Measurements from ENCODE around the gene VANGL2.
A peak's percentile ranks its signal among the peaks of the same experiment; 100 is the strongest.
"Not testable (repeated sequence)": the region's sequence is repeated elsewhere in the genome, so short reads cannot be mapped to it uniquely, and the experiment has no call there.

The VANGL2 gene

DNA sequence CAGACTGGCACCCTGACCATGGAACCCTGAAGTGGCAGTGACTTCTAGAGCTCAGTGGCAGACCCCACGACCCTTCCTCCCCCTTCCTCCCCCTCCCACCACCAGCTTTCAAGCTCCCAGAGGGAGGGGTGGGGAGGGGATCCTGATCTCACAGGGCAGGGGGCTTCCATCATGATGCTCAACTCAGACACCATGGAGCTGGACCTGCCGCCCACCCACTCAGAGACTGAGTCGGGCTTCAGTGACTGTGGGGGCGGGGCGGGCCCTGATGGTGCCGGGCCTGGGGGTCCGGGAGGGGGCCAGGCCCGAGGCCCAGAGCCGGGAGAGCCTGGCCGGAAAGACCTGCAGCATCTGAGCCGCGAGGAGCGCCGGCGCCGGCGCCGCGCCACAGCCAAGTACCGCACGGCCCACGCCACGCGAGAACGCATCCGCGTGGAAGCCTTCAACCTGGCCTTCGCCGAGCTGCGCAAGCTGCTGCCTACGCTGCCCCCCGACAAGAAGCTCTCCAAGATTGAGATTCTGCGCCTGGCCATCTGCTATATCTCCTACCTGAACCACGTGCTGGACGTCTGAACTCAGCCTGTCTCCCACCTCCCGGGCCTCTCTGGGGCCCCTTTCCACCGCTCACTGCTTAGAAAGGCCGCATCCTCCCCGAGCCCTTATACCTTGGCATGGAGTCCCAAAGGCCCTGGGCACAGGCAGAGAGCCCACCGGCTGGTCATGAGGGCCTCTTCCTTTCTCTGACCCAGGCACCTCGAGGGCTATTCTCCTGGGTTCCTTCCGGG lies 29.6 kb upstream of the VANGL2 start:
- no peak for DNase-seq

DNA sequence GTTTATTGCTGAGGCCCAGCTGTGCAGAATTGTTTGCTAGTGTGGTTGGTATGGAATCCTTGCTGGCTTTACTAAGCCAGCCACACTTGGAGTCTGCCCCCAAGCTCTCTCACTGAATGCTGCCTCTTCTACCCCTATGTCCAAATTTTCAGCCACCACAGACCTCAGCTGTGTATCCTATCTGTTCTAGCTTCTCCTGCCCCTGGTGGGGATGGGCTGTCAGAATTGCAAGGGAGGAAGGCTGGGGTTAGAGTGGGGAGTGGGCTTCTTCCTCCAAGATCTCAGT lies 29.1 kb upstream of the VANGL2 start:
- no peak for DNase-seq

DNA sequence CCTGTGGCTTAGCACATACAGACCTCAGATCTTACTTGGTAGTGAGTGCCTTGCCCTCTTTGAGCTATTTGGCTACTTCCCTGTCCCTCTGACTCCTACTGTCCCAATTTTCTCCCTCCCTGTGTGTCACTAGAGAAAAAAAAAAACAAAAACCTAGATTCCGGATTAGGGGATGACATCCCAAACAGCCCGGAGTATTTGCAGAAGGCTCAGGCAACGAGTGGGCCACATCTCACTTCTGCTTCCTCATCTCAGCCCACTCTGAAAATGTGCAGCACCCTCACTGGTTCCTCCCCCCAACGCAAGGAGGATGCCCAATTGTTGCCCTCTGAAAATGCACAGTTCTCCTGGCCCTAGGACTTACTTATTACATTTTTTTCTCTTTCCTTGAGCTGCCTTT lies 28.6 kb upstream of the VANGL2 start:
- DNase-seq: no peak

DNA sequence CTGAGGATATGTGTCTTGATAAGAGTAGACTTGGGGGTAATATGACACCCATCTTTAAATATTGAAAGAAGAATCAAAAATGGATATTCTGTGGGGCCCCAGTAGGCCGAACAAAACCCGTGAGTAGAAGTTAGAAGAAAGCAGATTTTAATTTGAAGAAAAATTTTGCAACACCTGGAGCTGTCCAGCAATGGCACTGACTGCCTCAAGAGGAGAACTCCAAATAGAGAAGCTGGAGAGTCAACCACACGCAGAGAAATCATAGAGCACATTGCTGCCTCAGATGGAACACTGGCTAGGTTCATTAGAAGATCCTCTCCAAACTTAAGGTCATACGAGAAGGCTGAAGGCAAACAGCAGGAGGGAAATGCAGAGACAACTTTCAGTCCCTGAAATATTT lies 26.7 kb upstream of the VANGL2 start:
- DNase-seq: no peak

DNA sequence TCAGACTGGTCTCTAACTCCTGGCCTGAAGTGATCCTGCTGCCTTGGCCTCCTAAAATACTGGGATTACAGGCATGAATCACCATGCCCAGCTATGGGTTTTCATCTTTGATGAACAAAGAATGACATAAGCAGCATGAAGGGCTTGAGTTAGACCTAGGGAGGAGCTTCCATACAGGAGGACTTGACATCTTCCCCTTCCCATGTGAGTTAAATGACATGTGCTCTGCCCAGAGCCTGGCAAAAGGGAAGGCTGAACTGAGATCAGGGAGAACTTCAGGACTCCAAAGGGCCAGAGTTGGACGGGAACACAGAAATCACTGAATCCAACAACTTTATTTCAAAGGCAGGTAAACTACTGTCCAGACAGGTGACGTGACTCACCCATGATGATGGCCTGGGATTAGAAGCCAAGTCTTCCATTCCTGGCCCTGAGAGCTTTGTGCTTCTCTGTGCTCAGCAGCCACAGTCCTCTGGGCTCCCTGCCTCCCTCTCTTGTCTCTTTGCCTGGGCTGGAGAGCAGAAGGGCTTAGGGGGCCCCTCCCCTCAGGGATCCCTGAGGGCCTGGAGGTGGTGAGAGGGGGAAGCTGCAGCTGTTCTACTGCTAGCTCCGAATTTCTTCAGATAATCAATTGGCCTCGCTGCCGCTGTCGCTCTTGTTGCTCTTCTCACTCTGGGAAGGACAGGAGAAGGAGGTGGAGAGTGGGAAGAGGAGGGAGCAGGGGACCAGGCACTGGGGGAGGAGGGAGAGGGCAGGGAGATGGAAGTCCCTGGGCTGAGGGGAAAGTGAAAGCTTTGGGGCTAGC lies 25.9 kb upstream of the VANGL2 start:
- DNase-seq: no peak

DNA sequence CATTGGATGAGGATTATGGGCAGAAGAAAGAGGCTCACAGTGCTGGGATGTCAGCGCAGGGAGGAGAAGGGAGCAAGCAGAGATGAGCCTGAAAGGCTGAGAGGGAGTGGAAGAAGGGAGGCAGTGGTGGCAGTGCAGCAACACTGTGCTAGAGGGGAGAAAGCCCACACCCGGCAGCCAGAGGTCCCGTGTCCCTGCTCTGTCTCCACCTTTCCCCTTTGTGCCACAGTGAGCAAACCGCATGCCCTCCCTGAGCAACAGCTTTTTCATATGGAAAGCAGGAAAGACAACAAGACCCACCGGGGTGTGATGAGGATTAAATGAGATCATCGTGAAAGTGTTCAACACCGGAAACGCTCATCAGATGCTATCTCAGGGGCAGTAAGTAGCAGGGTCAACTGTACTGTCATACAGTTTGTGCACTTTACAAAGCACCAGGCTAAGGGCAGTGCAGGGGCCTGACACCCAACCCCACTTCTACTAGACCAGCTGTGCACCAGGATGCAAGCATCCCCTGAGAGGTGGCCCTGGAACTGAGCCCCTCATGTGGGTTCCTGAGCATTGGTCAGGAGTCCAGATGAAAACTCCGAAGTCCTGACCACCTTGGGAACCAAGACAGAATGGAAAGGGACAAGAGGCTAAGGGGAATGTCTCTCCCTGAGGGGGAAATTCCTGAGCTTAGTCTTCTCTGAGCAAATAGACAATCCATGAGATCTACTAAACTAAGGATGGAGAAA lies 24.4 kb upstream of the VANGL2 start:
- DNase-seq: no peak

DNA sequence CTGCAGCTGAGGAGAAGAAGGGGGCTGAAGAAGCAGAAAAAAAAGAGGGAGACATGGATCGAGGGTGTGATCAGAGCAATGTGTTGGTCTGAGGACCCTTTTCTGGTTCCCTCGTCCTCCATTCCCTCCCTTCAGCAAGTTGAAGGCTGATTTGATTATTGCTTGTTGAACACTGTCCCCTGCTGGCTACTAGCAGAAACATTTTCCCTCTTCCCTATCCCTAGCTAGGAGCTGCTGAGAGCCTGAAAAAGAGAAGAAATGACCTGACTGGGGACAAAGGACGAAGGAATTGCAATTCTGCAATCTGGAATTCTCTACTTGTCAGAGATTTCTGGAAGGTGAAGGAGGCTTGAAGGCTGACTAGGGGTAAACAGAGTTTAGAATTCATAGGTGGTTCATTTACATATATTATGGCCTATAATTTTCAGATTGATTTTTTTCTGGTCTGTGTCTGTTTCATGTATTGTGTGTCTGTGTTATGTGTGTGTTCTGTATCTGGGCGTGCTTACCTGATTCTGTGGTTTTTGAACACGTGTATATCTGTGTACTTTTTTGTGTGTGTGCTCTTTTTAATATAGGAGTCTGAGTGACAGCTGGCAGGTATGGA lies 23.7 kb upstream of the VANGL2 start:
- DNase-seq: peak; percentile 21

DNA sequence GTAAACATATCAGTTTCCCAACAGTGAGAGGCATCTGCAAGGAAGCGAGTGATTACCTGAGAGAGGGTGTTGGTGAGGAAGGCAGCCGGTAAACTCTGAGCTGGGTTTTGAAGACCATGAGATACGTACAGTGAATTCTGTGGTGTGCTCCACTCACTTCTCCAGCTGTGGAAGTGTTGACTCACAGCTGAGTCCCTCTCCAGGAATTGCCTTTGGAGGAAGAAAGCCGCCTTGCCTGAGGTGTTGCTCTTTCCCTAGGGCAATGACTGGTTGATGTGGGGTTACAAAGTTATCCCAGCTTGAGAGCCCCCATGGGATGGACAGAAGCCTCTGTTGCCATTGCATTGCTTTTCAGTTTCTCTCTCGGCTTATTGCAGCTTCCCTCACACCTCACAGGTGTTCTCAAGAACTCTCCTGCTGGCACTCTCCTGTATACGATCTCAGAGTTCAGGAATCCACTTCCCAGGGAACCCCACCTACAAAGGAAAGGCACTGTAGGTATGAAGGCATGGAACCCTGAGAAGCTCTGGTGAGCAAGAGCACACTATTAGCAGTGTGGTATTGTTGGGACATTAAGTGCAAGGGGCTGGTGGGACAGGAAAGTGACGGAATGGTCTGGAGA lies 22.7 kb upstream of the VANGL2 start:
- DNase-seq: no peak

DNA sequence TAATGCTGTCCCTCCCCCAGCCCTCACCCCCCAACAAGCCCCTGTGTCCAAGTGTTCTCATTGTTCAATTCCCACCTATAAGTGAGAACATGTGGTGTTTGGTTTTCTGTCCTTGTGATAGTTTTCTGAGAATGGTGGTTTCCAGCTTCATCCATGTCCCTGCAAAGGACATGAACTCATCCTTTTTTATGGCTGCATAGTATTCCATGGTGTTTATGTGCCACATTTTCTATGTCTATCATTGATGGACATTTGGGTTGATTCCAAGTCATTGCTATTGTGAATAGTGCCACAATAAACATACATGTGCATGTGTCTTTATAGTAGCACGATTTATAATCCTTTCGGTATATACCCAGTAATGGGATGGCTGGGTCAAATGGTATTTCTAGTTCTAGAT lies 15.6 kb upstream of the VANGL2 start:
- not testable (repeated sequence) for DNase-seq

DNA sequence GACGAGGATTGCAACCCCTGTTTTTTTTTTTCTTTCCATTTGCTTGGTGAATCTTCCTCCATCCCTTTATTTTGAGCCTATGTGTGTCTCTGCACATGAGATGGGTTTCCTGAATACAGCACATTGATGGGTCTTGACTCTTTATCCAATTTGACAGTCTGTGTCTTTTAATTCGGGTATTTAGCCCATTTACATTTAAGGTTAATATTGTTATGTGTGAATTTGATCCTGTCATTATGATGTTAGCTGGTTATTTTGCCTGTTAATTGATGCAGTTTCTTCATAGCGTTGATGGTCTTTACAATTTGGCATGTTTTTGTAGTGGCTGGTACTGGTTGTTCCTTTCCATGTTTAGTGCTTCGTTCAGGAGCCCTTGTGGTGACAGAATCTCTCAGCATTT lies 12.0 kb upstream of the VANGL2 start:
- DNase-seq: not testable (repeated sequence)

DNA sequence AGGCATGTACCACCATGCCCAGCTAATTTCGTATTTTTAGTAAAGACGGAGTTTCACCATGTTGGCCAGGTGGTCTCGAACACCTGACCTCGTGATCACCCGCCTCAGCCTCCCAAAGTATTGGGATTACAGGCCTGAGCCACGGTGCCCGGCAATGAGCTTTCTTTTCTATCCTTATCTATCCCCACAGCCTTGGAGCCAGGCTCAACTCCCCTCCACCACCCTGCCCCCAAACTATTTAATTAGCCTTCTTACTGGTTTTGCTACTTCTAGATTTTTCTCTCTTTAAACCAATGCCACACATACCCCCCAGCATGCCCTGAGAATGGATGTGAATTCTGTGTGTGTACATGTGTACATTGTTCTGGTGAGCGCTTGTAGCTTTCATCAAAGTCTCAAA lies 5.7 kb upstream of the VANGL2 start:
- no peak for DNase-seq

DNA sequence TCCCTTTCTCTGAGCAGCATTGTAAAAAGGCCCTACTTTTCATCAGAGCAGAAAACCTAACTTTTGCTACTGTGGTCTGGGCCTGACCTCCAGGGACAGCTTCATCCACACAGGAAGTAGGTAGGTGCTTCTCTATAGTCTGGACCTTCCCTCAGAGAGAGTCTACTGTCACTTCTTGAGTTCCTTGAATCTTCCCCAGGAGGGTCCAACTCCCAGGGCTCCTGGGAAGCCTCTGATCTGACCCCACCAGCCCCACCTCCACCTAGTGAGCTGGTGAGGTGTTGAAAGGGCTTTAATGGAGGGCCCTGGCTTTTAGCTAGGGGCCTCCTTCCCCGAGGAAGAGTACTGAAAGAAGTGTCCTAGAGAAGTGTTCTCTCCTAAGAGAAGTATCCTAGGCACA lies 2.7 kb upstream of the VANGL2 start:
- DNase-seq: no peak

DNA sequence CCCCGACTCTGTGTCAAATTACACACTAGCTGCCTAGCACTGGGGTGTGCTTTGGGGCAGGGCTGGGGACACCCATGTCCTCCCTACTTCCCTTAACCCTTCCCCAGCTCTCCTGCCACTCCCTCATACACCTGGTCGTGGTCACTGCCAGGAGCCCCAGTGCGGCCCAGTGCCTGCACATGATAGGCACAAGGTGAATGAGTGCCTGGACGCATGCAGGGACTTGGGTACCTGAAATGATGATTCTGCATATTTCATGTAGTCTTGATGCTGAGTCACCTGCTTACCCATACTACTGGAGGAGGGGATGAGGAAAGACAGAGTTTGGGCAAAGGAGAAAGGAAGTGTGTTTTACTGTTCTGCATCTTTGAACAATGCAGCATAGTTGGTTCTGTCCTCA lies 1.5 kb upstream of the VANGL2 start:
- no peak for DNase-seq

DNA sequence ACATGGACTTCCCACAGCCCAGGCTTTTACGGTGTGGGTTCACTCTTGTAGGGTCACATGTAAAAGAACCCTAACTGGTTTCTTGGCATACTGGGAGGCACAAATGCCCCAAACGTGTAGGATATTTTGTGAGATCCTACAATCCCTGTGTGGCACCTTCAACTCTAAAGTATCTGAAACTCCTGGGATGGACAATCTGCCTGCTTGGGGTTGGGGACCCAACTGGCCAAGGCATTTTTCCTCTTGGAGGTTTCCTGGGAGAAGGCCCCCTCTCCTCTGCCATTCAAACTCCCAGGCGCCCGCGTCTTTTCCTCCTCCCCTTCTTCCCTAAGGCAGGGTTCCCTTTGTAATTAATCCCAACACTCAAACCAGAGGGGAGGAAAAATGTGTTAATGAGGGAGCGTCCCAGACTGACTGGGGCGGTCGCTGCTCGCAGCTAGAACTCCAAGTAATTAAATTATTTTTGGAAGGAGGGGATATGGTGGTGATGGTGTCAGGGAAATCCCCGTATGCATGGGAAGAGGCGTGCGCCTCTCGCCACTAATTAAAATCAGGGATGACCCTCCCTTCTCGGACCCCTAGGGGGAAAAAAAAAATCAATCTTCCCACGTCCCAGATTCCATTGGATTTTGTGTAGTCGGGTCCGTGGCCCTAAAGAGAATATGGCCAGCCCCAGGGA lies 681 bp upstream of the VANGL2 start:
- no peak for DNase-seq

DNA sequence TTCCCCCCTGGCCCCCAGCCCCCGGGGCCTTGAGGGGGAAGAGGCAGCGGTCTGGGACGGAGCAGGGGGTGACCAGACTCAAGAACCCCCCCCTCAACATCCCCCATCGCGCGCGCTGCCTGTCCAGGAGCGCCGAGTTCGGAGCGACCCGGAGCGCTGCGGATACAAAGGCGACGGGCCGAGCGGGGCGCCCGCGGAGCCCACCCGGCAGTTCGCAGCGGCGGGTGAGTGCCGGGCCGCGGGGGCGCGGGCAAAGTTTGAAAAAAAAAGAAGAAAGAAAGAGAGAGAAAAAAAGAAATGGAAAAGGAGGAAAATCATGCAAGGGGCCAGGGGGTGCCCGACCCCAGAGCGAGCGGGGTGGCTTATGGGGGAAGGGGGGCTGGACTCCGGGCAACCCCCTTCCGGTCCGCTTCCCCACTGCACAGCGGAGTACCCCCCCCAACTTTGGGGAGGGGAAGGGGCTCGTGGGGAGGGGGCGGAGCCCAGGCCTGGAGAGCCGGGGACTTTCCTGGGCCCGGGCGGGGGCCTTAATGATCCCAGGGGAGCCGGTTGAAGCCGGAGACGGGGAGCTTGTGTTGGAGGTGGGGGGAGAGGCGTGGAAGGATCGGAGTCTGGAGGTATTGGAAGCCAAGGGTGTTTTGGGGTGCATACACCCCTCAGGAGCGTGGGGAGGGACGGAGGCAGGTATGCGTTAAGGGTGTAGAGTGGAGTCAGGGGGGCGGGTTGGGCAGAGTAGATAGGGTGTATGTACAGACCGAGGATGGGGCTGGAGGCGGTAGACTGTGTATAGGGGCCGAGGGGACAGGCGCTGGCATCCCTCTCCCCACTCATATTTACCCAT lies 502 bp downstream of the VANGL2 start:
- DNase-seq: no peak

DNA sequence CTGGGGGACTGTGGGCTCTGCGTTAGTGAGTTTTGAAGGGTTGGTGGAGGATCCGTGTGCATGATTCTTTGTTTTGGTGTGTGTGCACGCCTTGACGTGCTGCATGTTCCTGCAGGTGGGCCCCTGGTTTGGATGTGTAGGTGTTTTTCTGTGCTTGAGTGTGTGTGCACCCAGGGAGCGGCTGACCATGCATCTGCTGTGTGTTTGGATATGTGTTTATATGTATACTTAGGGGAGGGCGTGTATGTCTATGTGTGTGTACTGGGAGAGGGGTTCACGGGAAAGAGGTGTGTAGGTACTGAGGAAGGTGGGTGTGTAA lies 1.1 kb downstream of the VANGL2 start:
- no peak for DNase-seq

DNA sequence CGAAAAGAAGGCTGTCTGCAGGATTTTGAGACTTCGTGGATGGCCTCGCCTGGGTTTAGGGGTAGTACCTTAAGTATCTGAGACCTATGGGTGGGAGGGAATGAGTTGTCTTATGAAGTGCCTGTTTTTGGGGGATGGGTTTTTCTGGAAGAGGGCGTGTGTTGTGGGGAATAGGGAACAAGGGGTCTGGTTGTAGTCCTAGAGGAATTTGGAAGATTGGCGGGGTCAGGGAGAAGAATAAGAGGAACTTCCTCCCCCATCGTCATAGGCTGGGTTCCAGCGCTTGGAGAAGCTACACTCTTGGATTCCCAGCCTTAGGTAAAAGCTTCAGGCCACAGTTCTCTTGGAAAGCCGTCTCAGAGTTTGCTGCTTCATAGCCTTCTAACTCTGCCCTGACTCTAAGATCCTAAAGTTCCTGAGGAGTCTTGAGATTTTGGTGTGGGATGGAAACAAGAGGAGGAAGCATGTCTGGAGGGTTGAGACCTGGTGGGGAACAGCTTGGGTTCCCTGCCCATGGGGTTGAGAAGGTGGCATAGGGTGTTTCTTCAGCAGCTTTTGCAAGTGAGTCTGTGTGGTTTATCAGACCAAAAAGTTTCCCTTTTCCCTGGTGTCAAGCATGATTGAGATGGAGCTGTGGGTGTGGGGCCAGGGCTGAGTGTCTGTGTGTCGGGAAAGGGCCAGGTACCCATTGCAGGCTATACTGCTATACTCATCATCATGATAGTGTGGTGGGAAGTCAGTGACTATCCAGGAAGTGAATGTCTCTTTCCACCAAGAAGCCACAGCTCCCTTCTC lies 1.8 kb downstream of the VANGL2 start:
- DNase-seq: no peak

DNA sequence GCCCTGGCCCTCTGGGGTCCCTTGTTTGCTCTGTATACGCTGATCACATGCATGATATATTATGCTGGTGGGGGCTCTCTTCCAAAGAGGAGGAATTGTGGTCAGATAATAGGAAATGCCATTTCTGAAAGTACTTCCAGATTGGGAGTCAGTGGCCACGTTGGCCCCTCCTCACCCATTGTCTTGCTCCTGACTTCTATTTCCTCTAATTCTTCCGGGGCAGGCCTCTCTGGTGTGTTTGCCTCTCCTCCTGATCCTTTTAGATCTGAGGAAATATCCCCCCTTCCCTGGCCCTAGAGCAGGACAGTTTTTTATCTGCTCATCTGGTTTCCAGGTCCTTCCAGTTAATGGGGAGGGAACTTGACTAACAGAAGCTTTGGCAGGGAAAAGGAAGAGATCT lies 2.9 kb downstream of the VANGL2 start:
- DNase-seq: no peak

DNA sequence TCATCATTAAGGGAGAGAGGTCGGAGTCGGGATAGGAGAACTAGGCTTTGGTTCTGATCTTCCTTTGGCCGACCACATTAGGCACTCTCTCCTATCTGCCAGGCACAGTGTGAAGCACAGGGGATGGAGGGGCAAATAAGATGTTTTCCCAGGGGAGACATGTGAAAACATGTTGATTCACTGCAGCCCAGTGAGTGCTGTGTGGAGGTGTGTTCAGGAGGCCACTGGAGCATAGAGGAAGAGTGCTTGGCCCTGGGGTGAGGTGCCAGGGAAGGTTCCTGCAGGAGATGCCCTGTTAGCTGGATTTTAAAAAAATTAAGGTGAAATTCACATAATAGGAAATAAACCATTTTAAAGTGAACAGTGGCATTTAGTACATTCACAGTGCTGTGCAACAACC lies 3.7 kb downstream of the VANGL2 start:
- no peak for DNase-seq

DNA sequence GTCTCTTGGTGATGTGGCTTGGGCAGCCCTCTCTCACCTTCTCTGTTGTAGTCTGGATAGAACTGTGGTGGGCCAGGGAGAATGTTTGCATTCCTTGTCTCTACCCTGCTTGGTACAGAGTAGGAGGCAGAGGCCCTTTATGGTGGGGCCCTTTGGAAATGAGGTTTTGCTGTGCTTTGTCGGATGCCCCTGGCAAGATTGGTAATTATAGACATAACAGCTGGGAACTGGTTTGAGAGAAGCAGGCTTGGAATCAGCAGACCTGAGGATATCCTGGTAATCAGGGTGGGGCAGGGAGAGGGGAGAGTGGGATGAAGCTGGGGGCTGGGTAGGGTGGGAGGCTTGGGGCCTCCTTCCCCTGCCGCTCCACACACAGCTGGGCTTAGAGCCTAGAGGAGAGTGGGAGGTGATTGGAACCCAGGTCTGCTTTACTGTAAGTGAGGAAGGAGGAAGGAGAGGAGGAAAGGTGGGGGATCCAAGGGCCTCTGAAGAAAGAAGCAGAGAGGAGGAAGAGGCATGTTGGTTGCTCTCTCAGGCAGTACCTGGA lies 5.0 kb downstream of the VANGL2 start:
- no peak for DNase-seq
